GM12865 (cell line): ENCODE results near the gene ALAS1.

ENCODE experiments used
- DNase-seq: peaks from one replicate; pipeline ENCODE4 v3.0.0; 2010; ENCODE audit warnings: low read depth
- H3K4me3 ChIP-seq: 2 replicates; pipeline ENCODE4 v1.5.1; 2011; ENCODE audit warnings: mild to moderate bottlenecking, low read depth, low read length, control low read depth
- TF ChIP-seq, protein P1 (sequence below): IDR thresholded peaks from 2 replicates; pipeline ENCODE4 v1.5.1; 2011; ENCODE audit warnings: low read length, control low read depth, low read depth, inconsistent platforms; ENCODE audit not compliant: insufficient read depth; ENCODE audit errors: missing control alignments

The ALAS1 gene

GRCh38 chr3:52198643-52199608 lies 966 bp downstream of the ALAS1 start:
- no peak for DNase-seq
- peak overlapping the region; percentile 82 for H3K4me3 ChIP-seq
- TF ChIP-seq, protein P1, sequence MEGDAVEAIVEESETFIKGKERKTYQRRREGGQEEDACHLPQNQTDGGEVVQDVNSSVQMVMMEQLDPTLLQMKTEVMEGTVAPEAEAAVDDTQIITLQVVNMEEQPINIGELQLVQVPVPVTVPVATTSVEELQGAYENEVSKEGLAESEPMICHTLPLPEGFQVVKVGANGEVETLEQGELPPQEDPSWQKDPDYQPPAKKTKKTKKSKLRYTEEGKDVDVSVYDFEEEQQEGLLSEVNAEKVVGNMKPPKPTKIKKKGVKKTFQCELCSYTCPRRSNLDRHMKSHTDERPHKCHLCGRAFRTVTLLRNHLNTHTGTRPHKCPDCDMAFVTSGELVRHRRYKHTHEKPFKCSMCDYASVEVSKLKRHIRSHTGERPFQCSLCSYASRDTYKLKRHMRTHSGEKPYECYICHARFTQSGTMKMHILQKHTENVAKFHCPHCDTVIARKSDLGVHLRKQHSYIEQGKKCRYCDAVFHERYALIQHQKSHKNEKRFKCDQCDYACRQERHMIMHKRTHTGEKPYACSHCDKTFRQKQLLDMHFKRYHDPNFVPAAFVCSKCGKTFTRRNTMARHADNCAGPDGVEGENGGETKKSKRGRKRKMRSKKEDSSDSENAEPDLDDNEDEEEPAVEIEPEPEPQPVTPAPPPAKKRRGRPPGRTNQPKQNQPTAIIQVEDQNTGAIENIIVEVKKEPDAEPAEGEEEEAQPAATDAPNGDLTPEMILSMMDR = no peak

GRCh38 chr3:52200981-52201679 lies 3.2 kb downstream of the ALAS1 start:
- TF ChIP-seq, protein P1 = no peak
- DNase-seq = no peak
- H3K4me3 ChIP-seq = no peak overlapping the region

GRCh38 chr3:52202384-52203077 lies 4.6 kb downstream of the ALAS1 start:
- peak; percentile 29 for DNase-seq
- no peak overlapping the region for H3K4me3 ChIP-seq
- TF ChIP-seq, protein P1 = no peak

DNA sequence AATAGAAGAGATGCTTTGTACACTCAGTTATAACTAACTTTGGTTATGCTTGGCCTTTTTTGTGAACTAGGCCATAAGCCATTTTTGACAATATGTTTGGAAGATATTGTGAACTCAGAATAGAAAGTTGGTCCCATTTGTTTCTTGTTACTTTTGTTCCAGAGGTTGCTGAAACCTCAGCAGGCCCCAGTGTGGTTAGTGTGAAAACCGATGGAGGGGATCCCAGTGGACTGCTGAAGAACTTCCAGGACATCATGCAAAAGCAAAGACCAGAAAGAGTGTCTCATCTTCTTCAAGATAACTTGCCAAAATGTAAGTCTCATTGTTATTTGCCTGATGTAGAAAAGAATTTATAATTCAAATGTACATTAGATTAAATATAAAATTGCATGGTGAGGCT lies 5.7 kb downstream of the ALAS1 start:
- no peak overlapping the region for H3K4me3 ChIP-seq

DNA sequence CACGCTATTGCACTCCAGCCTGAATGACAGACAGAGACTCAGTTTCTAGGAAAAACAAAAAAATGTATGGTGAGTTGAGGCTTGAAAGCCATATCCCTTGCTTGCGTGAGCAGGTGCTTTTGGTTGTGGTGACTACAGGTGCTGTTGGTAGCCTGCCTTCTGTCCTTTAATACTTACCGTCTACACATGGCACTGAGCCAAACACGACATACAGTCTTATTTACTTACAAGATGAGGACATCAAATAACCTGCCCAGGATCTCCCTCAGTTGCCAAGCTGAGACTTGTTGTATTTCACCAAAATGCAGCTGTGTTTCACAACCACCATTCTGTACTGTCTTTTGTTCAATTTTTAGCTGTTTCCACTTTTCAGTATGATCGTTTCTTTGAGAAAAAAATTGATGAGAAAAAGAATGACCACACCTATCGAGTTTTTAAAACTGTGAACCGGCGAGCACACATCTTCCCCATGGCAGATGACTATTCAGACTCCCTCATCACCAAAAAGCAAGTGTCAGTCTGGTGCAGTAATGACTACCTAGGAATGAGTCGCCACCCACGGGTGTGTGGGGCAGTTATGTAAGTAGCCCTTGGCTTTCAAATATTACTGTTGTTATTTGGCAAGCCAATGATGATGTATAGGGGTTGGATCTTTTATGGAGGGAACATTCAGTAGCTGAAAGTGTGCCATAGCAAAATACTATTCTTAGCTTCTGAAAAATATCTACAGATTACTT lies 6.5 kb downstream of the ALAS1 start:
- no peak for DNase-seq
- TF ChIP-seq, protein P1 = no peak
- H3K4me3 ChIP-seq = no peak overlapping the region

More for the DNA sequence above, 5.7 kb downstream of the ALAS1 start:
- no peak for DNase-seq
- TF ChIP-seq, protein P1 = no peak

- H3K4me3 ChIP-seq = no peak overlapping the region
- TF ChIP-seq, protein P1 = no peak
- no peak for DNase-seq
These were observed 7.9 kb downstream of the ALAS1 start for GRCh38 chr3:52205727-52206372.
